HEK293 (cell line): ENCODE measurements around the gene LAMTOR4.

Experiments
- CTCF ChIA-PET: fragments of 350-600 bp; formaldehyde crosslinking; extraction: SDS; loops from one replicate; lab custom pipeline; 2021; ENCODE audit warnings: antibody characterized with exemption; lab: Yijun Ruan, JAX
- POLR2A ChIA-PET: fragments of 300-600 bp; formaldehyde crosslinking; extraction: SDS; loops from one replicate; lab custom pipeline; 2020; ENCODE audit warnings: antibody characterized with exemption, inconsistent platforms; lab: Yijun Ruan, JAX
- H3K27ac ChIP-seq: fragments of 200-500 bp; sonication (Bioruptor generic); 2 replicates; pipeline ENCODE4 v1.5.1; 2014; ENCODE audit warnings: low read depth, low read length, control low read depth, inconsistent platforms; ENCODE audit errors: extremely low read depth
- H3K36me3 ChIP-seq, 2 experiments: fragments of 200-500 bp in 1 of 2; sonication (Bioruptor generic) in 1 of 2; 1 replicate in 1 of 2; 2 replicates in 1 of 2; pipeline ENCODE4 v1.5.1; 2014 to 2017; ENCODE audit warnings: inconsistent platforms in 2 of 2, low read length in 2 of 2; ENCODE audit not compliant: control insufficient read depth in 2 of 2, insufficient read depth in 1 of 2
- H3K4me1 ChIP-seq: fragments of 200-500 bp; sonication (Bioruptor generic); 2 replicates; pipeline ENCODE4 v1.5.1; 2014; ENCODE audit warnings: mild to moderate bottlenecking, low read length, inconsistent platforms; ENCODE audit not compliant: control insufficient read depth, insufficient read depth
- H3K4me3 ChIP-seq: 2 replicates; pipeline ENCODE4 v1.5.1; 2011; ENCODE audit warnings: low read depth, mild to moderate bottlenecking, control low read depth, low read length, moderate library complexity
- H3K9me3 ChIP-seq: fragments of 200-500 bp; sonication (Bioruptor generic); 2 replicates; pipeline ENCODE4 v1.5.1; 2014; ENCODE audit warnings: low read depth, low read length, inconsistent platforms; ENCODE audit not compliant: control insufficient read depth, insufficient read depth
- HOXA7 ChIP-seq: sonication (generic); formaldehyde crosslinking; IDR thresholded peaks from 2 replicates; pipeline ENCODE4 v1.8.1; 2022; ENCODE audit warnings: missing genetic modification reagents, borderline replicate concordance
- KLF10 ChIP-seq: fragments of 450-650 bp; IDR thresholded peaks from 2 replicates; pipeline ENCODE4 v1.5.1; 2018; ENCODE audit warnings: missing biosample characterization, mild to moderate bottlenecking, missing genetic modification characterization
- KLF7 ChIP-seq: fragments of 450-650 bp; formaldehyde crosslinking; IDR thresholded peaks from 2 replicates; pipeline ENCODE4 v1.5.1; 2016; ENCODE audit warnings: missing biosample characterization, missing genetic modification characterization, borderline replicate concordance
- OVOL3 ChIP-seq: fragments of 450-650 bp; formaldehyde crosslinking; IDR thresholded peaks from 2 replicates; pipeline ENCODE4 v1.5.1; 2016; ENCODE audit warnings: missing biosample characterization, missing genetic modification characterization
- SP2 ChIP-seq: fragments of 450-650 bp; formaldehyde crosslinking; IDR thresholded peaks from 2 replicates; pipeline ENCODE4 v1.5.1; 2016; ENCODE audit warnings: missing biosample characterization, missing genetic modification characterization
- ZBTB48 ChIP-seq: fragments of 450-650 bp; formaldehyde crosslinking; IDR thresholded peaks from 2 replicates; pipeline ENCODE4 v1.5.1; 2016; ENCODE audit warnings: missing biosample characterization, missing genetic modification characterization
- ZNF132 ChIP-seq: fragments of 450-650 bp; formaldehyde crosslinking; IDR thresholded peaks from 2 replicates; pipeline ENCODE4 v1.5.1; 2017; ENCODE audit warnings: missing biosample characterization, missing genetic modification characterization, borderline replicate concordance
- ZNF138 ChIP-seq: fragments of 450-650 bp; formaldehyde crosslinking; IDR thresholded peaks from 2 replicates; pipeline ENCODE4 v1.5.1; 2016; ENCODE audit warnings: missing biosample characterization, missing genetic modification characterization, borderline replicate concordance
- ZNF202 ChIP-seq: fragments of 450-650 bp; formaldehyde crosslinking; IDR thresholded peaks from 2 replicates; pipeline ENCODE4 v1.5.1; 2016; ENCODE audit warnings: missing biosample characterization, missing genetic modification characterization, borderline replicate concordance
- ZNF274 ChIP-seq, 2 experiments: fragments of 200-500 bp in 1 of 2; fragments of 450-650 bp in 1 of 2; sonication (Bioruptor generic) in 1 of 2; formaldehyde crosslinking in 1 of 2; IDR thresholded peaks; 2 replicates each; pipeline versions ENCODE4 v1.5.1 to v1.6.1; 2014 to 2016; ENCODE audit warnings: borderline replicate concordance in 1 of 2, inconsistent platforms in 1 of 2, low read length in 1 of 2, missing biosample characterization in 1 of 2, missing genetic modification characterization in 1 of 2
- ZNF302 ChIP-seq: fragments of 450-650 bp; formaldehyde crosslinking; IDR thresholded peaks from 2 replicates; pipeline ENCODE4 v1.5.1; 2016; ENCODE audit warnings: missing biosample characterization, missing genetic modification characterization, low read depth
- ZNF335 ChIP-seq: fragments of 450-650 bp; formaldehyde crosslinking; conservative IDR thresholded peaks from 2 replicates; pipeline ENCODE4 v1.5.1; 2016; ENCODE audit warnings: missing biosample characterization, missing genetic modification characterization
- ZNF362 ChIP-seq: fragments of 450-650 bp; formaldehyde crosslinking; IDR thresholded peaks from 2 replicates; pipeline ENCODE4 v1.5.1; 2016; ENCODE audit warnings: missing biosample characterization, missing genetic modification characterization
- ZNF391 ChIP-seq: fragments of 450-650 bp; formaldehyde crosslinking; IDR thresholded peaks from 2 replicates; pipeline ENCODE4 v1.5.1; 2016; ENCODE audit warnings: low read depth, missing biosample characterization, missing genetic modification characterization, borderline replicate concordance
- ZNF416 ChIP-seq: fragments of 450-650 bp; formaldehyde crosslinking; IDR thresholded peaks from 2 replicates; pipeline ENCODE4 v1.5.1; 2016; ENCODE audit warnings: missing biosample characterization, missing genetic modification characterization
- ZNF530 ChIP-seq: fragments of 450-650 bp; formaldehyde crosslinking; IDR thresholded peaks from 2 replicates; pipeline ENCODE4 v1.5.1; 2016; ENCODE audit warnings: low read depth, missing biosample characterization, missing genetic modification characterization
- ZNF549 ChIP-seq: fragments of 450-650 bp; IDR thresholded peaks from 2 replicates; pipeline ENCODE4 v1.5.1; 2018; ENCODE audit warnings: missing biosample characterization, missing genetic modification characterization, mild to moderate bottlenecking, inconsistent platforms, moderate library complexity
- ZNF580 ChIP-seq: fragments of 450-650 bp; formaldehyde crosslinking; IDR thresholded peaks from 2 replicates; pipeline ENCODE4 v1.5.1; 2016; ENCODE audit warnings: missing biosample characterization, missing genetic modification characterization
- ZNF791 ChIP-seq: fragments of 450-650 bp; formaldehyde crosslinking; IDR thresholded peaks from 2 replicates; pipeline ENCODE4 v1.5.1; 2016; ENCODE audit warnings: missing biosample characterization, missing genetic modification characterization
- ZSCAN23 ChIP-seq: fragments of 450-650 bp; formaldehyde crosslinking; IDR thresholded peaks from 2 replicates; pipeline ENCODE4 v1.5.1; 2016; ENCODE audit warnings: missing biosample characterization, missing genetic modification characterization
- ZSCAN5A ChIP-seq: fragments of 450-650 bp; formaldehyde crosslinking; IDR thresholded peaks from 2 replicates; pipeline ENCODE4 v1.5.1; 2016; ENCODE audit warnings: missing biosample characterization, missing genetic modification characterization
- TF ChIP-seq, protein P1 (sequence below): fragments of 450-650 bp; formaldehyde crosslinking; IDR thresholded peaks from 2 replicates; pipeline ENCODE4 v1.5.1; 2016; ENCODE audit warnings: missing biosample characterization, missing genetic modification characterization, low read depth
- TF ChIP-seq, protein P2 (sequence below): fragments of 450-650 bp; formaldehyde crosslinking; IDR thresholded peaks from 2 replicates; pipeline ENCODE4 v1.5.1; 2017; ENCODE audit warnings: missing biosample characterization, missing genetic modification characterization
- TF ChIP-seq, protein P3 (sequence below): fragments of 450-650 bp; formaldehyde crosslinking; IDR thresholded peaks from 2 replicates; pipeline ENCODE4 v1.5.1; 2016; ENCODE audit warnings: missing biosample characterization, missing genetic modification characterization

The LAMTOR4 gene

DNA sequence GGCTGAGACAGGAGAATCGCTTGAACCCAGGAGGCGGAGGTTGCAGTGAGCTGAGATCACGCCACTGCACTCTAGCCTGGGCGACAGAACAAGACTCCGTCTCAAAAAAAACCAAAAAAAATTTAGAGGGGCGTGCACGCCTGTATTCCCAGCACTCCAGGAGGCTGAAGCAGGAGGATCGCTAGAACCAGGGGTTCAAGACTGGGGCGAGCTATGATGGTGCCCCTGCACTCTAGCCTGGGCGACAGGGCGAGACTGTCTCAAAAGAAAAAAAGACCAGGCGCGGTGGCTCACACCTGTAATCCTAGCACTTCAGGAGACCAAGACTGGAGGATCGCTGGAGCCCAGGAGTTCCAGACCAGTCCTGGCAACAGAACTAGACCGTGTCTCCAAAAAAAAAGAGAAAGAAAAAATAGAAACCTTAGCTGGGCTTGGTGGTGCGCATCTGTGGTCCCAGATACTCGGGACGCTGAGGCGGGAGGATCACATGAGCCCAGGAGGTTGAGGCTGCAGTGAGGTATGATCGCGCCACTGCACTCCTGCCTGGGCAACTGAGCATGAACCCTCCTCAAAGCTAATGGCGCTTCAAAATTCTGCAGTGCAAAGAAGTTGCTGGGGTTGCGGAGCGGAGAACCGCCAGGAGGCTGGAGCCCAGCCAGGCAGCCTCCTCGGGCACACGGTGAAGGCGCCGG lies 22.3 kb upstream of the LAMTOR4 start (continued):
- TF ChIP-seq OVOL3 (tag by site-specific recombination) (peak; percentile 40; the same call in 1 of the 2 replicates), HOXA7 (CRISPR knock-in tag) (no peak), ZNF362 (tag by site-specific recombination) (peak; percentile 88), ZBTB48 (tag by site-specific recombination) (no peak), ZNF302 (tag by site-specific recombination) (no peak), ZNF132 (tag by site-specific recombination) (no peak), ZNF138 (tag by site-specific recombination) (no peak), ZNF530 (tag by site-specific recombination) (no peak), ZSCAN5A (tag by site-specific recombination) (0 out of 2 replicates have a peak, but pooled peaks have one; percentile 9), KLF10 (tag by site-specific recombination) (no peak), ZNF391 (tag by site-specific recombination) (0 out of 2 replicates have a peak, but pooled peaks have one; percentile 14), ZNF335 (tag by site-specific recombination) (peak; percentile 93; the same call in 1 of the 2 replicates), KLF7 (no peak)
- TF ChIP-seq, protein P1, sequence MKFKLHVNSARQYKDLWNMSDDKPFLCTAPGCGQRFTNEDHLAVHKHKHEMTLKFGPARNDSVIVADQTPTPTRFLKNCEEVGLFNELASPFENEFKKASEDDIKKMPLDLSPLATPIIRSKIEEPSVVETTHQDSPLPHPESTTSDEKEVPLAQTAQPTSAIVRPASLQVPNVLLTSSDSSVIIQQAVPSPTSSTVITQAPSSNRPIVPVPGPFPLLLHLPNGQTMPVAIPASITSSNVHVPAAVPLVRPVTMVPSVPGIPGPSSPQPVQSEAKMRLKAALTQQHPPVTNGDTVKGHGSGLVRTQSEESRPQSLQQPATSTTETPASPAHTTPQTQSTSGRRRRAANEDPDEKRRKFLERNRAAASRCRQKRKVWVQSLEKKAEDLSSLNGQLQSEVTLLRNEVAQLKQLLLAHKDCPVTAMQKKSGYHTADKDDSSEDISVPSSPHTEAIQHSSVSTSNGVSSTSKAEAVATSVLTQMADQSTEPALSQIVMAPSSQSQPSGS (tag by site-specific recombination): no peak

DNA sequence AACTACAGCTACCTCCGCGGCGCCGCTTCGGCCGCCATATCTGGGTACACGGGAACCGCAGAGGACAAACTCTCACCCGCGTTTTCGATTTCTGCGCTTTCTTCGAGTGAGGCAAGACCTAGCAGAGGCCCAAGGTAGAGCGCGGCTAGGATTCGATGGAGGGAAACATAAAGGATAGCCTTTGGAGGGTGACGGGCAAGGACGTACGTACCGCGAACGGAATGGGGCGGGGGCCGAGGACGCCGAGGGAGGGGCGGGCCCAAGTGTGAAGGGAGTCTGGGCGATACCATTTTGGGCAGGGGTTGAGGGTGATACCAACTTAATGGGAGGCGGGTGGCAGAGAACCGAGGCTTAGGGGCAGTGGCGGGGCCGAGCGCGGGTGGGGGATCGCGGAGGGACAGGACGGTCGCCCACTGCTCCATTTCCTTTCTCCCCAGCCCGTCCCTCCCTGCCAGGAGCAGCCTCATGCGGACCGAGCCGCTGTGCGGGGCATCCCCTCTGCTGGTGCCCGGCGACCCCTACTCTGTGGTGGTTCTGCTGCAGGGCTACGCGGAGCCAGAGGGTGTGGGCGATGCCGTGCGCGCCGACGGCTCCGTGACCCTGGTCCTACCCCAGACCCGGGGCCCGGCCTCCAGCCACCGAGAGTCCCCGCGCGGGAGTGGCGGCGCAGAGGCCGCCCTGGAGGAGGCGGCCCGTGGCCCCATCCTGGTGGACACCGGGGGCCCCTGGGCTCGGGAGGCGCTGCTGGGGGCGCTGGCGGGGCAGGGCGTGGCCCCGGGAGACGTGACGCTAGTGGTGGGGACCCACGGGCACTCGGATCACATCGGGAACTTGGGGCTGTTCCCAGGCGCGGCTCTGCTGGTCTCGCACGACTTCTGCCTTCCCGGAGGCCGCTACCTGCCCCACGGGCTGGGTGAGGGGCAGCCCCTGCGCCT lies 21.5 kb upstream of the LAMTOR4 start, which contains the start of gene MBLAC1:
TSS of gene MBLAC1 (plus strand) at position 37 of the 935 bp plus-strand sequence. CDS start at position 466, 429 bp downstream.
- ChIA-PET POLR2A (interaction anchor here (0.7 to 8.4 kb wide), 13 partner anchors 13 to 303 kb away, joined by 3 to 81 read pairs (median 4); partner anchors contain the start of genes AP4M1, GPC2, LAMTOR4 and MCM7), CTCF (interaction anchor here (0.6 to 1.4 kb wide), 4 partner anchors 25 to 284 kb away, joined by 3 to 10 read pairs (median 3); no protein-coding TSS in a partner anchor)
- peak within 1 kb of the TSS; percentile 98 for H3K27ac ChIP-seq
- no peaks in the 10 kb centered on the region for H3K9me3 ChIP-seq
- peak within 1 kb of the TSS; percentile 79 for H3K4me3 ChIP-seq
- H3K36me3 ChIP-seq: peaks cover 0 to 11% of the 10 kb centered on the region in 2 experiments; a peak in 2 of 3 replicates
- H3K4me1 ChIP-seq: no peaks in the 10 kb centered on the region; the same call in 1 of the 2 replicates
- TF ChIP-seq, protein P2, sequence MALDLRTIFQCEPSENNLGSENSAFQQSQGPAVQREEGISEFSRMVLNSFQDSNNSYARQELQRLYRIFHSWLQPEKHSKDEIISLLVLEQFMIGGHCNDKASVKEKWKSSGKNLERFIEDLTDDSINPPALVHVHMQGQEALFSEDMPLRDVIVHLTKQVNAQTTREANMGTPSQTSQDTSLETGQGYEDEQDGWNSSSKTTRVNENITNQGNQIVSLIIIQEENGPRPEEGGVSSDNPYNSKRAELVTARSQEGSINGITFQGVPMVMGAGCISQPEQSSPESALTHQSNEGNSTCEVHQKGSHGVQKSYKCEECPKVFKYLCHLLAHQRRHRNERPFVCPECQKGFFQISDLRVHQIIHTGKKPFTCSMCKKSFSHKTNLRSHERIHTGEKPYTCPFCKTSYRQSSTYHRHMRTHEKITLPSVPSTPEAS (tag by site-specific recombination): no peak
- TF ChIP-seq ZNF791 (tag by site-specific recombination): no peak
- no peak for TF ChIP-seq KLF10 (tag by site-specific recombination)
- TF ChIP-seq, protein P3, sequence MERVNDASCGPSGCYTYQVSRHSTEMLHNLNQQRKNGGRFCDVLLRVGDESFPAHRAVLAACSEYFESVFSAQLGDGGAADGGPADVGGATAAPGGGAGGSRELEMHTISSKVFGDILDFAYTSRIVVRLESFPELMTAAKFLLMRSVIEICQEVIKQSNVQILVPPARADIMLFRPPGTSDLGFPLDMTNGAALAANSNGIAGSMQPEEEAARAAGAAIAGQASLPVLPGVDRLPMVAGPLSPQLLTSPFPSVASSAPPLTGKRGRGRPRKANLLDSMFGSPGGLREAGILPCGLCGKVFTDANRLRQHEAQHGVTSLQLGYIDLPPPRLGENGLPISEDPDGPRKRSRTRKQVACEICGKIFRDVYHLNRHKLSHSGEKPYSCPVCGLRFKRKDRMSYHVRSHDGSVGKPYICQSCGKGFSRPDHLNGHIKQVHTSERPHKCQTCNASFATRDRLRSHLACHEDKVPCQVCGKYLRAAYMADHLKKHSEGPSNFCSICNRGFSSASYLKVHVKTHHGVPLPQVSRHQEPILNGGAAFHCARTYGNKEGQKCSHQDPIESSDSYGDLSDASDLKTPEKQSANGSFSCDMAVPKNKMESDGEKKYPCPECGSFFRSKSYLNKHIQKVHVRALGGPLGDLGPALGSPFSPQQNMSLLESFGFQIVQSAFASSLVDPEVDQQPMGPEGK: peak; percentile 98
- no peak for TF ChIP-seq ZSCAN23 (tag by site-specific recombination)
- no peak for TF ChIP-seq ZNF202 (tag by site-specific recombination)
- TF ChIP-seq ZNF416 (tag by site-specific recombination): no peak
- no peak for TF ChIP-seq ZNF549
- peak; percentile 86 for TF ChIP-seq SP2 (tag by site-specific recombination)
- no peak for TF ChIP-seq ZNF274 (IDR thresholded peaks at IDR 0.05; ENCODE audit: low read length)
- no peak for TF ChIP-seq ZNF274 (tag by site-specific recombination; IDR thresholded peaks at IDR 0.05; ENCODE audit: borderline replicate concordance)
- no peak; the same call in 1 of the 2 replicates for TF ChIP-seq ZNF580
